OCI-LY7 (cell line): Measurements from ENCODE around the gene PKNOX1.
"Not testable (repeated sequence)": the region's sequence is repeated elsewhere in the genome, so short reads cannot be mapped to it uniquely, and the experiment has no call there.

ENCODE experiments used
- EZH2phosphoT487 ChIP-seq: fragments of 200-600 bp; sonication (generic); IDR thresholded peaks from 2 replicates; pipeline ENCODE4 v1.6.1; 2018; ENCODE audit warnings: low read depth, borderline replicate concordance, mild to moderate bottlenecking, mixed run types, antibody characterized with exemption, low read length, moderate library complexity, mixed read lengths
- TF ChIP-seq, protein P1 (sequence below): fragments of 200-600 bp; sonication (generic); conservative IDR thresholded peaks from 2 replicates; pipeline ENCODE4 v1.5.1; 2014; ENCODE audit warnings: mild to moderate bottlenecking, antibody characterized with exemption, low read length, moderate library complexity, mixed read lengths

DNA sequence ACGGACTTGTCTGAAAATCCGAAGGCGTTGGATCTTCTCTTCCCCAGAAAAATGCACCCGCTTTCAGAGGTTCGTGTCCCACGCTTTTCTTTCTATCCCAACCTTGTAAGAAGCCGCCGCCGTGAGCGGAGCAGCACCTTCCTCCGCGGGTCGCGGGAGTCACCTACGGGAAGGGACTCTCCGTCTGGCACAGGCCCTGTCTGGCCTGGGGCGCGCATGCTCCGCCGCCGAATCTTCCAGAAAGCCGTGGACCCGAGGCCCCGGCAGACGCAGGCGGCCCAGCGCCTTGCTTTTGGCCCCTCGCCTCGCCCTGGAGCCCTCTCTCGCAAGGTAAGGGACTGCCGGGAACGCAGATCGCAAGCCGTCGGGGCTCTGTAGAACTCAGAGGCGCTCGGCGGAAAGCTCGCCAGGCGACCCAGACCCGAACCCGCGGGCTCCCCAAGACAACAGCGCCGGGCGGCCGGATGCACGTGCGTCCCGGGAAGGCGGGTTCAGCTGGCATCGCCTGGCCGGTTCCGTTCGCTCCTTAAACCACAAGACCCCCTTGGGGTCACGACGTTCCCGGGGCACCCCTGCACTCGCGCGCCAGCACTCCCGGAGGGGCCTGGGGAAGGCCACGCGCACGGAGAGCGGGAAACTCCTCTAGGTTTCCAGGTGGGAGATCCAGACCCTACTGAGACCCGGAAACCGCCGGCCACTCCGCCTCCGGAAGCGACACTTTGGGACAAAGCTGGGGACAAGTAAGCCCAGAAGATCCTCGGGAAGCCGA, 100.2 kb downstream of the PKNOX1 start:
- TF ChIP-seq, protein P1, sequence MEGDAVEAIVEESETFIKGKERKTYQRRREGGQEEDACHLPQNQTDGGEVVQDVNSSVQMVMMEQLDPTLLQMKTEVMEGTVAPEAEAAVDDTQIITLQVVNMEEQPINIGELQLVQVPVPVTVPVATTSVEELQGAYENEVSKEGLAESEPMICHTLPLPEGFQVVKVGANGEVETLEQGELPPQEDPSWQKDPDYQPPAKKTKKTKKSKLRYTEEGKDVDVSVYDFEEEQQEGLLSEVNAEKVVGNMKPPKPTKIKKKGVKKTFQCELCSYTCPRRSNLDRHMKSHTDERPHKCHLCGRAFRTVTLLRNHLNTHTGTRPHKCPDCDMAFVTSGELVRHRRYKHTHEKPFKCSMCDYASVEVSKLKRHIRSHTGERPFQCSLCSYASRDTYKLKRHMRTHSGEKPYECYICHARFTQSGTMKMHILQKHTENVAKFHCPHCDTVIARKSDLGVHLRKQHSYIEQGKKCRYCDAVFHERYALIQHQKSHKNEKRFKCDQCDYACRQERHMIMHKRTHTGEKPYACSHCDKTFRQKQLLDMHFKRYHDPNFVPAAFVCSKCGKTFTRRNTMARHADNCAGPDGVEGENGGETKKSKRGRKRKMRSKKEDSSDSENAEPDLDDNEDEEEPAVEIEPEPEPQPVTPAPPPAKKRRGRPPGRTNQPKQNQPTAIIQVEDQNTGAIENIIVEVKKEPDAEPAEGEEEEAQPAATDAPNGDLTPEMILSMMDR = not testable (repeated sequence)
- not testable (repeated sequence) for TF ChIP-seq EZH2phosphoT487
